IMR-90 (cell line): ENCODE data around the gene CAMK2B. TPM values are rescaled to one million over a fixed set of nuclear protein-coding genes. Genes with fewer than 3 reads are reported as not detected.

Experiments used
- ATAC-seq: fragments of 200-7000 bp; cut with Tn5 transposase; 2 replicates; pipeline ENCODE4 v1.9.1; 2020; ENCODE audit warnings: low read depth, mild to moderate bottlenecking, moderate library complexity
- BruUV-seq: library from RNA; stranded (reverse); fragments of 400-500 nt; replicated peaks from 2 replicates; lab custom pipeline; 2021; lab: Mats Ljungman, UMichigan
- CTCF ChIA-PET: fragments of 300-600 bp; formaldehyde crosslinking; extraction: SDS; loops from one replicate; lab custom pipeline; 2021; ENCODE audit warnings: antibody characterized with exemption; lab: Yijun Ruan, JAX
- POLR2A ChIA-PET: fragments of 300-600 bp; sonication (Branson Sonifier 250); formaldehyde crosslinking; loops from one replicate; lab custom pipeline; 2022; ENCODE audit warnings: antibody characterized with exemption; ENCODE audit not compliant: unreplicated experiment; lab: Charles Lee
- DNase-seq: peaks from one replicate; pipeline ENCODE4 v3.0.0; 2013
- H2AFZ ChIP-seq: replicated peaks from 2 replicates; pipeline ENCODE3; 2013; ENCODE audit warnings: low read length, mild to moderate bottlenecking; ENCODE audit not compliant: poor library complexity
- H2AK5ac ChIP-seq: 2 replicates; pipeline ENCODE4 v1.6.1; 2013; ENCODE audit warnings: low read depth, low read length, inconsistent platforms
- H2AK9ac ChIP-seq: replicated peaks from 2 replicates; pipeline ENCODE3; 2013; ENCODE audit warnings: mild to moderate bottlenecking, low read depth, low read length, moderate library complexity; ENCODE audit not compliant: poor library complexity
- H2BK120ac ChIP-seq: 2 replicates; pipeline ENCODE4 v1.6.1; 2013; ENCODE audit warnings: low read depth, low read length, inconsistent platforms
- H2BK15ac ChIP-seq: 3 replicates; pipeline ENCODE4 v1.6.1; 2013; ENCODE audit warnings: low read depth, low read length, inconsistent platforms
- H2BK20ac ChIP-seq: 2 replicates; pipeline ENCODE4 v1.6.1; 2013; ENCODE audit warnings: low read depth, mild to moderate bottlenecking, inconsistent platforms, low read length, moderate library complexity
- H2BK5ac ChIP-seq: 2 replicates; pipeline ENCODE4 v1.6.1; 2013; ENCODE audit warnings: mild to moderate bottlenecking, low read depth, low read length, inconsistent platforms; ENCODE audit not compliant: poor library complexity, severe bottlenecking
- H3K14ac ChIP-seq: replicated peaks from 2 replicates; pipeline ENCODE4 v1.6.1; 2013; ENCODE audit warnings: low read depth, low read length, inconsistent platforms
- H3K18ac ChIP-seq: 2 replicates; pipeline ENCODE4 v1.6.1; 2013; ENCODE audit warnings: low read depth, low read length, control low read depth
- H3K23ac ChIP-seq: 2 replicates; pipeline ENCODE4 v1.6.1; 2013; ENCODE audit warnings: low read depth, low read length, inconsistent platforms
- H3K27ac ChIP-seq: 2 replicates; pipeline ENCODE4 v1.5.1; 2013; ENCODE audit warnings: mild to moderate bottlenecking, control low read depth, low read length; ENCODE audit not compliant: insufficient read depth
- H3K27me3 ChIP-seq: 2 replicates; pipeline ENCODE4 v1.6.1; 2013; ENCODE audit warnings: low read length; ENCODE audit not compliant: control insufficient read depth, insufficient read depth
- H3K36me3 ChIP-seq: 2 replicates; pipeline ENCODE4 v1.6.1; 2013; ENCODE audit warnings: low read length, mixed read lengths; ENCODE audit not compliant: control insufficient read depth, insufficient read depth
- H3K4ac ChIP-seq: 2 replicates; pipeline ENCODE4 v1.6.1; 2013; ENCODE audit warnings: low read depth, low read length, inconsistent platforms
- H3K4me1 ChIP-seq: 2 replicates; pipeline ENCODE4 v1.6.1; 2013; ENCODE audit warnings: low read length, mixed read lengths; ENCODE audit not compliant: control insufficient read depth, insufficient read depth
- H3K4me2 ChIP-seq: 2 replicates; pipeline ENCODE4 v1.6.1; 2013; ENCODE audit warnings: low read depth, mild to moderate bottlenecking, control low read depth, low read length, moderate library complexity
- H3K4me3 ChIP-seq: 2 replicates; pipeline ENCODE4 v1.5.1; 2013; ENCODE audit warnings: low read depth, mild to moderate bottlenecking, control low read depth, low read length, moderate library complexity; ENCODE audit not compliant: insufficient read depth
- H3K56ac ChIP-seq: 2 replicates; pipeline ENCODE4 v1.6.1; 2013; ENCODE audit warnings: low read length, inconsistent platforms; ENCODE audit not compliant: insufficient read depth; ENCODE audit errors: extremely low read depth
- H3K79me1 ChIP-seq, 2 experiments: 2 replicates each; pipeline ENCODE4 v1.6.1; 2013; ENCODE audit warnings: low read length in 2 of 2, inconsistent platforms in 1 of 2, low read depth in 1 of 2
- H3K9ac ChIP-seq: 2 replicates; pipeline ENCODE4 v1.6.1; 2013; ENCODE audit warnings: low read depth, low read length, control low read depth
- H3K9me1 ChIP-seq: 2 replicates; pipeline ENCODE4 v1.6.1; 2013; ENCODE audit warnings: low read length, inconsistent platforms; ENCODE audit not compliant: insufficient read depth
- H3K9me3 ChIP-seq: 2 replicates; pipeline ENCODE4 v1.6.1; 2013; ENCODE audit warnings: low read length; ENCODE audit not compliant: control insufficient read depth, insufficient read depth
- H4K20me1 ChIP-seq: 2 replicates; pipeline ENCODE4 v1.6.1; 2013; ENCODE audit warnings: low read length, inconsistent platforms; ENCODE audit not compliant: insufficient read depth
- H4K5ac ChIP-seq: 2 replicates; pipeline ENCODE4 v1.6.1; 2013; ENCODE audit warnings: mild to moderate bottlenecking, low read depth, low read length, control low read depth
- H4K8ac ChIP-seq, 2 experiments: 2 replicates each; pipeline ENCODE4 v1.6.1; 2013; ENCODE audit warnings: low read depth in 2 of 2, low read length in 2 of 2, control low read depth in 1 of 2, inconsistent platforms in 1 of 2
- H4K91ac ChIP-seq: 2 replicates; pipeline ENCODE4 v1.6.1; 2013; ENCODE audit warnings: low read depth, low read length, inconsistent platforms; ENCODE audit not compliant: insufficient read depth
- BHLHE40 ChIP-seq: fragments of 150-350 bp; IDR thresholded peaks from 2 replicates; pipeline ENCODE4 v1.6.1; 2016; ENCODE audit warnings: mild to moderate bottlenecking, low read depth, low read length
- CEBPB ChIP-seq: IDR thresholded peaks from 2 replicates; pipeline ENCODE4 v1.6.1; 2012; ENCODE audit warnings: low read depth, low read length, improper control_type of control experiment
- CHD1 ChIP-seq: IDR thresholded peaks from 2 replicates; pipeline ENCODE4 v1.6.1; 2012; ENCODE audit warnings: low read depth, low read length, improper control_type of control experiment
- FOS ChIP-seq: fragments of 150-350 bp; IDR thresholded peaks from 2 replicates; pipeline ENCODE4 v1.6.1; 2016; ENCODE audit warnings: low read depth, low read length
- MAFK ChIP-seq: IDR thresholded peaks from 2 replicates; pipeline ENCODE4 v1.6.1; 2012; ENCODE audit warnings: low read depth, low read length, improper control_type of control experiment
- MAZ ChIP-seq: IDR thresholded peaks from 2 replicates; pipeline ENCODE4 v1.6.1; 2012; ENCODE audit warnings: low read depth, mild to moderate bottlenecking, low read length, improper control_type of control experiment, moderate library complexity, borderline replicate concordance
- MXI1 ChIP-seq: IDR thresholded peaks from 2 replicates; pipeline ENCODE4 v1.6.1; 2012; ENCODE audit warnings: low read depth, mild to moderate bottlenecking, low read length, moderate library complexity, borderline replicate concordance
- NFE2L2 ChIP-seq: fragments of 150-350 bp; IDR thresholded peaks from 2 replicates; pipeline ENCODE4 v1.6.1; 2016; ENCODE audit warnings: low read depth, mild to moderate bottlenecking, low read length
- POLR2A ChIP-seq: IDR thresholded peaks from 2 replicates; pipeline ENCODE4 v1.6.1; 2012; ENCODE audit warnings: mild to moderate bottlenecking, low read depth, low read length
- RAD21 ChIP-seq: IDR thresholded peaks from 2 replicates; pipeline ENCODE4 v1.6.1; 2012; ENCODE audit warnings: low read length, improper control_type of control experiment
- RCOR1 ChIP-seq: IDR thresholded peaks from 2 replicates; pipeline ENCODE4 v1.6.1; 2012; ENCODE audit warnings: mild to moderate bottlenecking, low read length, improper control_type of control experiment; ENCODE audit not compliant: insufficient replicate concordance
- RFX5 ChIP-seq: IDR thresholded peaks from 2 replicates; pipeline ENCODE4 v1.8.0; 2012; ENCODE audit warnings: low read depth, mild to moderate bottlenecking, low read length, moderate library complexity
- SMC3 ChIP-seq: fragments of 150-350 bp; IDR thresholded peaks from 2 replicates; pipeline ENCODE4 v1.6.1; 2016; ENCODE audit warnings: low read depth, mild to moderate bottlenecking, antibody characterized with exemption, low read length, moderate library complexity
- USF2 ChIP-seq: fragments of 150-350 bp; IDR thresholded peaks from 2 replicates; pipeline ENCODE4 v1.6.1; 2017; ENCODE audit warnings: mild to moderate bottlenecking, antibody characterized with exemption, low read length, low read depth
- WGBS, 2 experiments: methylation state at CpG; one replicate each; pipeline versions ENCODE4 v1.1.5 to v1.1.7; 2013; ENCODE audit warnings: missing lambda C conversion rate in 2 of 2; ENCODE audit not compliant: insufficient read length in 1 of 2; ENCODE audit errors: extremely low coverage in 2 of 2; 5-methylcytosine and 5-hydroxymethylcytosine counted together
- dilution Hi-C: fragments of 300-500 bp; cut with HindIII; formaldehyde crosslinking; loops from one replicate; pipeline ENCODE4 v1.14.3; 2018; ENCODE audit warnings: low sequenced_read_pairs; ENCODE audit not compliant: unreplicated experiment
- in situ Hi-C: fragments of 300-500 bp; cut with MboI; formaldehyde crosslinking; loops from 3 replicates; pipeline ENCODE4 v1.14.3; 2019; ENCODE audit warnings: low sequenced_read_pairs, inconsistent platforms, mixed read lengths
- intact Hi-C: fragments of 100-400 bp; cut with micrococcal nuclease; formaldehyde crosslinking; loops from 2 replicates; pipeline ENCODE4 v1.10.0; 2022
- polyA plus RNA-seq, 3 experiments: library from polyadenylated mRNA; depleted of rRNA; stranded (reverse); fragments of >200 nt; gene quantifications; 2 replicates each; pipeline ENCODE4 v1.2.3, GENCODE V29; 2012; ENCODE audit warnings: low replicate concordance in 1 of 3
- total RNA-seq: library from RNA; depleted of rRNA; stranded (reverse); fragments of >200 nt; gene quantifications from 2 replicates; pipeline ENCODE4 v1.2.3, GENCODE V29; 2012
- TF ChIP-seq, protein P1 (sequence below): conservative IDR thresholded peaks from 2 replicates; pipeline ENCODE4 v1.5.1; 2012; ENCODE audit warnings: mild to moderate bottlenecking, low read depth, low read length, improper control_type of control experiment
- TF ChIP-seq, protein P2 (sequence below): fragments of 150-350 bp; IDR thresholded peaks from 2 replicates; pipeline ENCODE4 v1.6.1; 2016; ENCODE audit warnings: low read depth, mild to moderate bottlenecking, low read length, moderate library complexity, borderline replicate concordance

CAMK2B gene
- total and polyA plus RNA-seq, 2 of the 4 experiments (the other 2 are of a cell fraction): 0.18 to 0.36 TPM

GRCh38 chr7:44196450-44196872 is 128.9 kb downstream of the CAMK2B start:
- in situ Hi-C loops: loop anchor here (5.0 to 10.0 kb wide), 2 partner anchors 72 to 129 kb away; partner anchors contain the start of genes PGAM2 and POLD2
- BruUV-seq: no TSS peak
- H2BK15ac ChIP-seq: no peak overlapping the region
- no peaks in the 10 kb centered on the region for H3K36me3 ChIP-seq
- no peaks in the 10 kb centered on the region for H3K9me1 ChIP-seq
- H3K27me3 ChIP-seq: peaks cover 10% of the 10 kb centered on the region; the same call in 1 of the 2 replicates
- H3K9ac ChIP-seq: no peak overlapping the region
- dilution Hi-C loops: no loop called here
- no peak overlapping the region for H3K23ac ChIP-seq
- no peak overlapping the region for H4K5ac ChIP-seq
- peak; percentile 77 for ATAC-seq
- H3K4ac ChIP-seq: no peak overlapping the region
- no peak overlapping the region for H3K18ac ChIP-seq
- no peak overlapping the region for H3K4me2 ChIP-seq
- no peak overlapping the region for H2BK5ac ChIP-seq
- H2AK5ac ChIP-seq: no peak overlapping the region
- H3K9me3 ChIP-seq: no peaks in the 10 kb centered on the region
- no peak overlapping the region for H4K91ac ChIP-seq
- no peak overlapping the region for H2BK20ac ChIP-seq
- peak overlapping the region; percentile 11 for H2AFZ ChIP-seq
- TF ChIP-seq MAFK (no peak), POLR2A (no peak), MAZ (no peak), MXI1 (no peak), NFE2L2 (no peak), RFX5 (no peak), BHLHE40 (no peak), CHD1 (no peak; the same call in 1 of the 2 replicates), FOS (no peak), RCOR1 (no peak), SMC3 (peak; percentile 94), RAD21 (peak; percentile 94), CEBPB (0 out of 2 replicates have a peak, but pooled peaks have one; percentile 17), USF2 (no peak)
- TF ChIP-seq, protein P1, sequence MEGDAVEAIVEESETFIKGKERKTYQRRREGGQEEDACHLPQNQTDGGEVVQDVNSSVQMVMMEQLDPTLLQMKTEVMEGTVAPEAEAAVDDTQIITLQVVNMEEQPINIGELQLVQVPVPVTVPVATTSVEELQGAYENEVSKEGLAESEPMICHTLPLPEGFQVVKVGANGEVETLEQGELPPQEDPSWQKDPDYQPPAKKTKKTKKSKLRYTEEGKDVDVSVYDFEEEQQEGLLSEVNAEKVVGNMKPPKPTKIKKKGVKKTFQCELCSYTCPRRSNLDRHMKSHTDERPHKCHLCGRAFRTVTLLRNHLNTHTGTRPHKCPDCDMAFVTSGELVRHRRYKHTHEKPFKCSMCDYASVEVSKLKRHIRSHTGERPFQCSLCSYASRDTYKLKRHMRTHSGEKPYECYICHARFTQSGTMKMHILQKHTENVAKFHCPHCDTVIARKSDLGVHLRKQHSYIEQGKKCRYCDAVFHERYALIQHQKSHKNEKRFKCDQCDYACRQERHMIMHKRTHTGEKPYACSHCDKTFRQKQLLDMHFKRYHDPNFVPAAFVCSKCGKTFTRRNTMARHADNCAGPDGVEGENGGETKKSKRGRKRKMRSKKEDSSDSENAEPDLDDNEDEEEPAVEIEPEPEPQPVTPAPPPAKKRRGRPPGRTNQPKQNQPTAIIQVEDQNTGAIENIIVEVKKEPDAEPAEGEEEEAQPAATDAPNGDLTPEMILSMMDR: peak; percentile 92
- TF ChIP-seq, protein P2, sequence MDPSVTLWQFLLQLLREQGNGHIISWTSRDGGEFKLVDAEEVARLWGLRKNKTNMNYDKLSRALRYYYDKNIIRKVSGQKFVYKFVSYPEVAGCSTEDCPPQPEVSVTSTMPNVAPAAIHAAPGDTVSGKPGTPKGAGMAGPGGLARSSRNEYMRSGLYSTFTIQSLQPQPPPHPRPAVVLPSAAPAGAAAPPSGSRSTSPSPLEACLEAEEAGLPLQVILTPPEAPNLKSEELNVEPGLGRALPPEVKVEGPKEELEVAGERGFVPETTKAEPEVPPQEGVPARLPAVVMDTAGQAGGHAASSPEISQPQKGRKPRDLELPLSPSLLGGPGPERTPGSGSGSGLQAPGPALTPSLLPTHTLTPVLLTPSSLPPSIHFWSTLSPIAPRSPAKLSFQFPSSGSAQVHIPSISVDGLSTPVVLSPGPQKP: no peak
- no CpG with 5 or more reads among the region's 3 CpGs for WGBS, 2 experiments
- H2BK120ac ChIP-seq: no peak overlapping the region
- CTCF ChIA-PET: interaction anchor here (0.6 to 1.7 kb wide), 6 partner anchors 11 to 997 kb away, joined by 3 to 8 read pairs (median 3); partner anchors contain the start of gene POLD2
- no peak overlapping the region for H2AK9ac ChIP-seq
- POLR2A ChIA-PET: interaction anchor here (1.0 kb wide), 1 partner anchor 124 kb away, joined by 3 read pairs; no protein-coding TSS in a partner anchor
- H3K56ac ChIP-seq: no peak overlapping the region
- H3K4me1 ChIP-seq: no peaks in the 10 kb centered on the region
- no peak overlapping the region for H3K14ac ChIP-seq
- peak; percentile 54 for DNase-seq
- H4K8ac ChIP-seq: no peak overlapping the region
- no peaks in the 10 kb centered on the region for H4K20me1 ChIP-seq
- intact Hi-C loops: loop anchor here (1.0 kb wide), 2 partner anchors 65 to 124 kb away; no protein-coding TSS in a partner anchor
- H3K27ac ChIP-seq: no peak overlapping the region
- no peak overlapping the region for H3K4me3 ChIP-seq
- H3K79me1 ChIP-seq: peaks cover 0 to 2% of the 10 kb centered on the region in 2 experiments; a peak in 2 of 4 replicates
